Measurements from ENCODE around the gene BMAL2.

BMAL2 gene

GRCh38 chr12:27347779-27348178 is 15.1 kb downstream of the BMAL2 start:
- H3K27me3 ChIP-seq (ENCODE audit: insufficient read depth, low read length) = no peaks in the 10 kb centered on the region
- no peaks in the 10 kb centered on the region for H3K9me3 ChIP-seq (ENCODE audit: low read length)
- no peaks in the 10 kb centered on the region for H3K36me3 ChIP-seq (ENCODE audit: insufficient read depth, low read length)

GRCh38 chr12:27351476-27351875 is 18.8 kb downstream of the BMAL2 start:
- Histone ChIP-seq H3K4me3 (ENCODE audit: low read length) (no peak overlapping the region), H2AFZ (ENCODE audit: low read depth, low read length) (no peak overlapping the region), H3K9me3 (ENCODE audit: low read length) (no peaks in the 10 kb centered on the region), H3K27me3 (ENCODE audit: insufficient read depth, low read length) (no peaks in the 10 kb centered on the region), H3K36me3 (ENCODE audit: insufficient read depth, low read length) (no peaks in the 10 kb centered on the region), H3K4me1 (ENCODE audit: insufficient read depth, low read length) (no peaks in the 10 kb centered on the region)

More at GRCh38 chr12:27347779-27348178, 15.1 kb downstream of the BMAL2 start:
- no peak overlapping the region for H3K4me3 ChIP-seq (ENCODE audit: low read length)
- H2AFZ ChIP-seq (ENCODE audit: low read depth, low read length) = no peak overlapping the region
- H3K4me1 ChIP-seq (ENCODE audit: insufficient read depth, low read length) = no peaks in the 10 kb centered on the region

- no peak overlapping the region for H3K4me3 ChIP-seq (ENCODE audit: low read length)
- H3K9me3 ChIP-seq (ENCODE audit: low read length) = no peaks in the 10 kb centered on the region
- no peaks in the 10 kb centered on the region for H3K36me3 ChIP-seq (ENCODE audit: insufficient read depth, low read length)
- no peaks in the 10 kb centered on the region for H3K27me3 ChIP-seq (ENCODE audit: insufficient read depth, low read length)
- H3K4me1 ChIP-seq (ENCODE audit: insufficient read depth, low read length) = no peaks in the 10 kb centered on the region
- no peak overlapping the region for H2AFZ ChIP-seq (ENCODE audit: low read depth, low read length)
Measured at GRCh38 chr12:27355486-27355885, 22.9 kb downstream of the BMAL2 start.

- Histone ChIP-seq H3K4me1 (ENCODE audit: insufficient read depth, low read length) (no peaks in the 10 kb centered on the region), H2AFZ (ENCODE audit: low read depth, low read length) (no peak overlapping the region), H3K4me3 (ENCODE audit: low read length) (no peak overlapping the region), H3K27me3 (ENCODE audit: insufficient read depth, low read length) (no peaks in the 10 kb centered on the region), H3K9me3 (ENCODE audit: low read length) (no peaks in the 10 kb centered on the region), H3K36me3 (ENCODE audit: insufficient read depth, low read length) (no peaks in the 10 kb centered on the region)
Measured at GRCh38 chr12:27355979-27356378, 23.3 kb downstream of the BMAL2 start.

- no peaks in the 10 kb centered on the region for H3K4me1 ChIP-seq (ENCODE audit: insufficient read depth, low read length)
- no peak overlapping the region for H2AFZ ChIP-seq (ENCODE audit: low read depth, low read length)
- H3K9me3 ChIP-seq (ENCODE audit: low read length) = peaks cover 3% of the 10 kb centered on the region
- no peak overlapping the region for H3K4me3 ChIP-seq (ENCODE audit: low read length)
- no peaks in the 10 kb centered on the region for H3K27me3 ChIP-seq (ENCODE audit: insufficient read depth, low read length)
- H3K36me3 ChIP-seq (ENCODE audit: insufficient read depth, low read length) = no peaks in the 10 kb centered on the region
Measured at GRCh38 chr12:27359578-27360340, 27.1 kb downstream of the BMAL2 start.

GRCh38 chr12:27361372-27361771 is 28.7 kb downstream of the BMAL2 start:
- Histone ChIP-seq H2AFZ (ENCODE audit: low read depth, low read length) (no peak overlapping the region), H3K4me1 (ENCODE audit: insufficient read depth, low read length) (no peaks in the 10 kb centered on the region), H3K4me3 (ENCODE audit: low read length) (no peak overlapping the region), H3K9me3 (ENCODE audit: low read length) (peaks cover 3% of the 10 kb centered on the region), H3K36me3 (ENCODE audit: insufficient read depth, low read length) (no peaks in the 10 kb centered on the region), H3K27me3 (ENCODE audit: insufficient read depth, low read length) (no peaks in the 10 kb centered on the region)

- H3K4me1 ChIP-seq (ENCODE audit: insufficient read depth, low read length) = no peaks in the 10 kb centered on the region
- H2AFZ ChIP-seq (ENCODE audit: low read depth, low read length) = no peak overlapping the region
- no peaks in the 10 kb centered on the region for H3K36me3 ChIP-seq (ENCODE audit: insufficient read depth, low read length)
- no peaks in the 10 kb centered on the region for H3K27me3 ChIP-seq (ENCODE audit: insufficient read depth, low read length)
- H3K9me3 ChIP-seq (ENCODE audit: low read length) = peaks cover 3% of the 10 kb centered on the region
- H3K4me3 ChIP-seq (ENCODE audit: low read length) = no peak overlapping the region
Measured at GRCh38 chr12:27366621-27367020, 34.0 kb downstream of the BMAL2 start.

GRCh38 chr12:27367078-27367477 is 34.4 kb downstream of the BMAL2 start:
- H2AFZ ChIP-seq (ENCODE audit: low read depth, low read length) = no peak overlapping the region
- H3K27me3 ChIP-seq (ENCODE audit: insufficient read depth, low read length) = no peaks in the 10 kb centered on the region

GRCh38 chr12:27382171-27382795 is 49.6 kb downstream of the BMAL2 start:
- H3K9me3 ChIP-seq (ENCODE audit: low read length) = no peaks in the 10 kb centered on the region
- H3K27me3 ChIP-seq (ENCODE audit: insufficient read depth, low read length) = no peaks in the 10 kb centered on the region
- no peaks in the 10 kb centered on the region for H3K4me1 ChIP-seq (ENCODE audit: insufficient read depth, low read length)
- H2AFZ ChIP-seq (ENCODE audit: low read depth, low read length) = no peak overlapping the region
- H3K4me3 ChIP-seq (ENCODE audit: low read length) = no peak overlapping the region
- H3K36me3 ChIP-seq (ENCODE audit: insufficient read depth, low read length) = peaks cover under 1% of the 10 kb centered on the region

More at GRCh38 chr12:27367078-27367477, 34.4 kb downstream of the BMAL2 start:
- Histone ChIP-seq H3K4me3 (ENCODE audit: low read length) (no peak overlapping the region), H3K9me3 (ENCODE audit: low read length) (peaks cover 3% of the 10 kb centered on the region), H3K4me1 (ENCODE audit: insufficient read depth, low read length) (no peaks in the 10 kb centered on the region), H3K36me3 (ENCODE audit: insufficient read depth, low read length) (no peaks in the 10 kb centered on the region)

Data from neuron (in vitro differentiated cells).